GM12801 (cell line): ENCODE results near the gene ADGRD2.

ENCODE experiments used
- CTCF ChIP-seq: IDR thresholded peaks from one replicate; pipeline ENCODE4 v1.5.1; 2011; ENCODE audit warnings: control low read depth; ENCODE audit not compliant: insufficient read length; ENCODE audit errors: extremely low read depth

Gene ADGRD2

GRCh38 chr9:124427281-124427680, 23.0 kb upstream of the ADGRD2 start:
- no peak for TF ChIP-seq CTCF

- no peak for TF ChIP-seq CTCF
These were observed 21.3 kb upstream of the ADGRD2 start for GRCh38 chr9:124428751-124429529.

GRCh38 chr9:124429530-124429867, 20.8 kb upstream of the ADGRD2 start:
- TF ChIP-seq CTCF: no peak

GRCh38 chr9:124436320-124436719, 13.9 kb upstream of the ADGRD2 start:
- TF ChIP-seq CTCF: no peak

- TF ChIP-seq CTCF: no peak
These were observed 13.2 kb upstream of the ADGRD2 start for GRCh38 chr9:124437086-124437485.

- no peak for TF ChIP-seq CTCF
These were observed 12.2 kb upstream of the ADGRD2 start for GRCh38 chr9:124438091-124438490.

- TF ChIP-seq CTCF: no peak
These were observed 11.2 kb upstream of the ADGRD2 start for GRCh38 chr9:124439086-124439485.
